ENCODE data around the gene SCGB1C2. TPM values are rescaled to one million over a fixed set of nuclear protein-coding genes. Genes with fewer than 3 reads are reported as not detected.

SCGB1C2 gene
- total and polyA plus RNA-seq, 5 donors from 2014 or later: not detected

GRCh38 chr17:183021-183420 lies 45.7 kb downstream of the SCGB1C2 start:
- Histone ChIP-seq H3K9me3 (ENCODE audit: control insufficient read depth in 2 of 2, low read length in 2 of 2) (no peaks in the 10 kb centered on the region), H3K27me3 (ENCODE audit: control insufficient read depth, insufficient read depth, low read length) (peaks cover 2% of the 10 kb centered on the region), H3K36me3 (ENCODE audit: control insufficient read depth, insufficient read depth, low read length) (no peaks in the 10 kb centered on the region), H3K4me1 (ENCODE audit: control insufficient read depth, insufficient read depth, low read length, poor library complexity, severe bottlenecking) (peaks cover 4% of the 10 kb centered on the region), H3K27ac (ENCODE audit: insufficient read depth, low read length, poor library complexity, severe bottlenecking) (no peak overlapping the region), H3K4me3 (ENCODE audit: low read depth, low read length) (no peak overlapping the region)
- H3K27me3 Mint-ChIP-seq: peaks cover 46% of the 10 kb centered on the region
- H3K36me3 Mint-ChIP-seq: no peaks in the 10 kb centered on the region
- DNase-seq (no peak), ATAC-seq (ENCODE audit: low read depth in 2 of 2) (no peak)
- peaks cover 0 to 23% (median 3%) of the 10 kb centered on the region in 4 donors for H3K4me1 Mint-ChIP-seq
- peaks cover 0 to 2% (median 0%) of the 10 kb centered on the region in 7 donors for H3K9me3 Mint-ChIP-seq
- no peak overlapping the region for H3K4me3 Mint-ChIP-seq
- no peak overlapping the region for H3K27ac Mint-ChIP-seq

DNA sequence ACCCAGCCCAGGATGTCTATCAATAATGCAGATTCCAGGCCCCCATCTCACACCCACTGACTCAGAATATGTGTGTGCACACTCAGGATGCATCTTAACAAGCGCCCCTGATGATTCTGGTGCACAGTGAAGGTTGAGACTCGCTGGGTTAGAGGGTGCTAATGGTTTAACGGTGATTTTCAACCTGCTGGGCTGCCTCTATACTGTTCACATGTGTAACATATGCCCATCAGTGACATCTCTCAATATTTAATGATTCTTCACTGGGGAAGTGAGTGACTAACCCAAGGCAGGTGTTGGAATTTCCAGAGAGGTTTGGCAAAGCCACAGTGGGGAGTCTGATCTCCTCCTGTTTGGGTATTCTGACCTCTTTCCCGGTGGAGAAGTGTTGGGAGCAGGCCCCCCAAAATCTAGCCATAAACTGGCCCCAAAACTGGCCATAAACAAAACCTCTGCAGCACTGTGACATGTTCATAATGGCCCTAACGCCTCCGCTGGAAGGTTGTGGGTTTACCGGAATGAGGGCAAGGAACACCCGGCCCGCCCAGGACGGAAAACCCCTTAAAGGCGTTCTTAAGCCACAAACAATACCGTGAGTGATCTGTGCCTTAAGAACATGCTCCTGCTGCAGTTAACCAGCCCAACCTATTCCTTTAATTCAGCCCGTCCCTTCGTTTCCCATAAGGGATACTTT lies 48.2 kb downstream of the SCGB1C2 start:
- no peaks in the 10 kb centered on the region for H3K9me3 ChIP-seq (ENCODE audit: control insufficient read depth in 2 of 2, low read length in 2 of 2)
- no peak overlapping the region for H3K27ac ChIP-seq (ENCODE audit: insufficient read depth, low read length, poor library complexity, severe bottlenecking)
- H3K4me1 ChIP-seq (ENCODE audit: control insufficient read depth, insufficient read depth, low read length, poor library complexity, severe bottlenecking): peaks cover 4% of the 10 kb centered on the region
- ATAC-seq (ENCODE audit: low read depth in 2 of 2): no peak
- Mint-ChIP-seq H3K4me1 (peaks cover 0 to 23% (median 3%) of the 10 kb centered on the region in 4 donors), H3K27ac (no peak overlapping the region), H3K9me3 (peaks cover 0 to 2% (median 0%) of the 10 kb centered on the region in 7 donors), H3K27me3 (peaks cover 32% of the 10 kb centered on the region), H3K36me3 (no peaks in the 10 kb centered on the region), H3K4me3 (peak overlapping the region in 1 of 4 donors; percentile 13)
- DNase-seq: peak in 1 of 3 donors; percentile 9
- H3K4me3 ChIP-seq (ENCODE audit: low read depth, low read length): no peak overlapping the region
- H3K36me3 ChIP-seq (ENCODE audit: control insufficient read depth, insufficient read depth, low read length): no peaks in the 10 kb centered on the region
- peaks cover 2% of the 10 kb centered on the region for H3K27me3 ChIP-seq (ENCODE audit: control insufficient read depth, insufficient read depth, low read length)

DNA sequence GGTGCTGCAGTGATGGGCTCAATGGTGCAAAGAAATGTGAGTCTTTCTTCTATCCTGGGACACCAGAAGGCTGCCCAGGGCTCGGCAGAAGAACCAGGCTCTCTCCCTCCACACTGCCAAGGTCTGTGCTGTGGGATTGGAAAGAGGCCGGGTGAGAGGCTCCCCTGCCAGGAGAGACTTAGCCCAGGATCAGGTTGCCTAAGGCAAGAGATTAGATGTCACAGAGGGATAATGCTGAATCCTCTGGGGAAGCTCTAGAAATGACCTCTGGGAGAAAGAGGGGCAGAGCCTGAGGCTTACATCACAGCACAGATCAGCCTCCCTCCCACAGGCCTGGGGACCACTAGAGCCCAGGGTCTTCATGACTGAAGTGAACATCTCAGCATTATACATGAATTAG lies 49.8 kb downstream of the SCGB1C2 start:
- no peaks in the 10 kb centered on the region for H3K4me1 ChIP-seq (ENCODE audit: control insufficient read depth, insufficient read depth, low read length, poor library complexity, severe bottlenecking)
- no peaks in the 10 kb centered on the region for H3K36me3 ChIP-seq (ENCODE audit: control insufficient read depth, insufficient read depth, low read length)
- H3K27ac ChIP-seq (ENCODE audit: insufficient read depth, low read length, poor library complexity, severe bottlenecking): no peak overlapping the region
- no peaks in the 10 kb centered on the region for H3K9me3 ChIP-seq (ENCODE audit: control insufficient read depth in 2 of 2, low read length in 2 of 2)
- peaks cover 0 to 23% (median under 1%) of the 10 kb centered on the region in 4 donors for H3K4me1 Mint-ChIP-seq
- H3K27ac Mint-ChIP-seq: no peak overlapping the region
- DNase-seq (no peak), ATAC-seq (ENCODE audit: low read depth in 2 of 2) (no peak)
- H3K9me3 Mint-ChIP-seq: peaks cover 0 to 2% (median 0%) of the 10 kb centered on the region in 7 donors
- H3K36me3 Mint-ChIP-seq: no peaks in the 10 kb centered on the region
- H3K4me3 Mint-ChIP-seq: peak overlapping the region in 1 of 4 donors; percentile 38
- no peak overlapping the region for H3K4me3 ChIP-seq (ENCODE audit: low read depth, low read length)
- no peaks in the 10 kb centered on the region for H3K27me3 ChIP-seq (ENCODE audit: control insufficient read depth, insufficient read depth, low read length)
- H3K27me3 Mint-ChIP-seq: peaks cover 28% of the 10 kb centered on the region

Other genes with a start within 250 kb of the SCGB1C2 start
- gene DOC2B, start 44.1 kb downstream of the SCGB1C2 start, total RNA-seq: not detected
- not detected for gene DOC2B, start 44.1 kb downstream of the SCGB1C2 start, polyA plus RNA-seq
- 5.6 TPM for gene RPH3AL, start 215.2 kb downstream of the SCGB1C2 start, total RNA-seq
- 1 to 10 TPM in 2 of 4 donors, under 1 TPM in 2; 0.65 to 4.8 (median 1.9) TPM for gene RPH3AL, start 215.2 kb downstream of the SCGB1C2 start, polyA plus RNA-seq

All from CD4-positive, CD25-positive, alpha-beta regulatory T cell (primary cell).